Rectal smooth muscle tissue (tissue), 1 donor: Measurements from ENCODE around the gene MYO1A.
A peak's percentile ranks its signal among the peaks of the same experiment; 100 is the strongest.

Source experiments
- H3K27ac ChIP-seq: one replicate; pipeline ENCODE4 v1.7.0; 2013; ENCODE audit warnings: low read depth, low read length, inconsistent platforms
- H3K27me3 ChIP-seq: one replicate; pipeline ENCODE4 v1.7.0; 2013; ENCODE audit warnings: low read length; ENCODE audit not compliant: control insufficient read depth, insufficient read depth
- H3K36me3 ChIP-seq: one replicate; pipeline ENCODE4 v1.7.0; 2013; ENCODE audit warnings: low read length; ENCODE audit not compliant: control insufficient read depth, insufficient read depth
- H3K4me1 ChIP-seq: one replicate; pipeline ENCODE4 v1.7.0; 2013; ENCODE audit warnings: low read length; ENCODE audit not compliant: control insufficient read depth, insufficient read depth
- H3K4me3 ChIP-seq: one replicate; pipeline ENCODE4 v1.7.0; 2013; ENCODE audit warnings: low read length
- H3K9ac ChIP-seq: one replicate; pipeline ENCODE4 v1.7.0; 2013; ENCODE audit warnings: low read length

Gene MYO1A

DNA sequence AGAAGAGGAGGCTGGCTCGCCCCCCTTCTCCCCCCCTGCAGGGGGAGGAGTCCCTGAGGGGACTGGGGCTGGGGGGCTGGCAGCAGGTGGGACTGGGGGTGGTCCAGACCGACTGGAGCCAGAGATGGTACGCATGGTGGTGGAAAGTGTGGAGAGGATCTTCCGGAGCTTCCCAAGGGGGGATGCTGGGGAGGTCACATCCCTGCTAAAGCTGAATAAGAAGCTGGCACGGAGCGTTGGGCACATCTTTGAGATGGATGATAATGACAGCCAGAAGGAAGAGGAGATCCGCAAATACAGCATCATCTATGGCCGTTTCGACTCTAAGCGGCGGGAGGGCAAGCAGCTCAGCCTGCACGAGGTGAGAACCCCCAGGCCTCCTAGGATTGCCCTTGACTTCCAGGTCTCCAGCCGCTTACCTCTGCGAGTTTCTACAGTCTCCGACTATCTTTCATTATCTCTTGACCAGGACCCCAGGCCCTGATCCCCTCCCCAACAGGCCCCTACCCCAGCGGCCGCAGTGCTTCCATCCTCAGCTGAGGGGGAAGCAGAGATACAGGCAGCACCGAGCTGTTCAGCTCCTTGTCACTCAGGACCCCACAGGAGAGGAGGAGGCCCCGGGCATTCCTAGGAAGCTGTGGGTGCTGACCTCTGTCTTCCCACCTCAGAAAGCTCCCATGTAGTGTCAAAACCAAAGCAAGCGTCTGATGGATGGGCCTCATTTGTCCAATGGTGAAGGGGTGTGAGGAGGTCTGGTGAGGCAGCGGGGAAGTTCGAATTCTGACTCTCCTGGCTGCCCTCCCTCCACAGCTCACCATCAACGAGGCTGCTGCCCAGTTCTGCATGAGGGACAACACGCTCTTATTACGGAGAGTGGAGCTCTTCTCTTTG lies 42.0 kb upstream of the MYO1A start:
- Histone ChIP-seq H3K9ac (no peak overlapping the region), H3K4me1 (peaks cover 39% of the 10 kb centered on the region), H3K27ac (peak overlapping the region; percentile 65), H3K36me3 (peaks cover 37% of the 10 kb centered on the region), H3K4me3 (peak overlapping the region; percentile 27), H3K27me3 (no peaks in the 10 kb centered on the region)

GRCh38 chr12:57090924-57091637 lies 41.2 kb upstream of the MYO1A start:
- peak overlapping the region; percentile 77 for H3K4me3 ChIP-seq
- no peak overlapping the region for H3K9ac ChIP-seq
- peak overlapping the region; percentile 68 for H3K27ac ChIP-seq
- H3K4me1 ChIP-seq = peaks cover 42% of the 10 kb centered on the region
- no peaks in the 10 kb centered on the region for H3K27me3 ChIP-seq
- H3K36me3 ChIP-seq = peaks cover 31% of the 10 kb centered on the region

DNA sequence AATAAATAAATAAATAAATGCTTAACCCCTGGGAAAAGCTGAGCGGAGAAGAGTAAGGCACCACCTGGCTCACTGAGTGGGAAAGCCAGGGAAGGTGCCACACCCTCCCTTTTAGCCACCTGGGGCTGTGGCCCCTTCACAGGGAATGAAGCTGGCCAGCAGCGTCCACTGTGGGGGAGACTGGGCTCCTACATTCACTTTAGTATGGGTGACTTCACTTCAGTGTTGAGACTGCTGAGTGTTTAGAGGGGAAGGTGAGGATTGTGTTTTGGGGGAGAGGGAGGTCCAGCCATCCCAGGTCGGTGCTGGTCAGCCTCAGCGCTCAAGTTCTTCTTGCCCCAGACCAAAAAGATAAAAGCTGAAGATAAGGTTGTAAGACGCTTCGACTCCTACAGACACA lies 40.6 kb upstream of the MYO1A start:
- Histone ChIP-seq H3K27me3 (no peaks in the 10 kb centered on the region), H3K9ac (peak overlapping the region; percentile 34), H3K36me3 (peaks cover 26% of the 10 kb centered on the region), H3K27ac (peak overlapping the region; percentile 68), H3K4me1 (peaks cover 48% of the 10 kb centered on the region), H3K4me3 (peak overlapping the region; percentile 77)

- H3K9ac ChIP-seq = peak overlapping the region; percentile 54
- H3K27me3 ChIP-seq = no peaks in the 10 kb centered on the region
- peak overlapping the region; percentile 77 for H3K4me3 ChIP-seq
- H3K36me3 ChIP-seq = peaks cover 21% of the 10 kb centered on the region
- peak overlapping the region; percentile 89 for H3K27ac ChIP-seq
- peaks cover 46% of the 10 kb centered on the region for H3K4me1 ChIP-seq
These were observed 39.6 kb upstream of the MYO1A start for GRCh38 chr12:57089271-57090245.

- Histone ChIP-seq H3K4me1 (peaks cover 39% of the 10 kb centered on the region), H3K27me3 (no peaks in the 10 kb centered on the region), H3K27ac (peak within 1 kb of the TSS; percentile 99), H3K36me3 (peaks cover 19% of the 10 kb centered on the region), H3K9ac (peak within 1 kb of the TSS; percentile 60), H3K4me3 (peak within 1 kb of the TSS; percentile 77)
These were observed 38.7 kb upstream of the MYO1A start, which contains the start of gene NAB2 for GRCh38 chr12:57088354-57089270. NAB2 (plus strand) TSS chr12:57089114; CDS start chr12:57089272, 158 bp downstream.

- Histone ChIP-seq H3K27ac (peak overlapping the region; percentile 99), H3K4me3 (peak overlapping the region; percentile 54), H3K36me3 (peaks cover 17% of the 10 kb centered on the region), H3K4me1 (peaks cover 33% of the 10 kb centered on the region), H3K9ac (peak overlapping the region; percentile 60), H3K27me3 (no peaks in the 10 kb centered on the region)
These were observed 37.9 kb upstream of the MYO1A start for GRCh38 chr12:57087691-57088353.

DNA sequence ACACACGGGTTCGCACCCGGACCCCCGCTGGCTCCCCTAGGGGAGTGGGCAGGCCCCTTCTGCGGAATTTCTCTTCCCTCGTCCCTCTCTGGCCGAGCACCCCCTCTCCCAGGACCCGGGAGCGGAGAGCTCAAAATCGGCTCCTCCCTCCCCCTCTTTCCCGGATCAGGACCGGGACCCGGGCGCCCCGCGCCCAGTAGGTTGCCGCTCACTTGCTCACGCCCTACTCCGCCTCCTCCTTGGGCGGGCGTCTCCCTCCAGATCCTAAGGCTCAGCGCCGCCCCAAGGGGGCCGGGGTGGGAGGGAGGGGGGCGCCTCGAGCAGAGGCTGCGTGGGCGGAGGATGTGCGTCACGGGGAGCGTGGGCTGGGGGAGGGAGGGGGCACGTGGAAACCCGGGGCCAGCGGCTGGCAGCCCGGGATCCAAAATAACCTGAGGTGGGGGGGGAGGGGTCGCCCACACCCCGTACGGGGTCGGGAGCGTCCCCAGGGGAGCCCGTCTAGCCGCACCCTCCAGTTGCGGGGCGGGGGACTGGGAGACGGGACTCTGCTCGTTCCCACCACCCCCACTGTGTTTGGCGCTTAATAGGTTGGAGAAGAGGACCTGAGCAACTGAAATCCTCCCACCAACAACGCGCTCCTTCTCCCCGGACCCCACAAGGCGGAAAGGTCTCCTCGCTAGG lies 37.2 kb upstream of the MYO1A start:
- H3K4me1 ChIP-seq = peaks cover 26% of the 10 kb centered on the region
- peak overlapping the region; percentile 99 for H3K27ac ChIP-seq
- no peaks in the 10 kb centered on the region for H3K27me3 ChIP-seq
- H3K36me3 ChIP-seq = peaks cover 10% of the 10 kb centered on the region
- peak overlapping the region; percentile 86 for H3K4me3 ChIP-seq
- H3K9ac ChIP-seq = peak overlapping the region; percentile 91

DNA sequence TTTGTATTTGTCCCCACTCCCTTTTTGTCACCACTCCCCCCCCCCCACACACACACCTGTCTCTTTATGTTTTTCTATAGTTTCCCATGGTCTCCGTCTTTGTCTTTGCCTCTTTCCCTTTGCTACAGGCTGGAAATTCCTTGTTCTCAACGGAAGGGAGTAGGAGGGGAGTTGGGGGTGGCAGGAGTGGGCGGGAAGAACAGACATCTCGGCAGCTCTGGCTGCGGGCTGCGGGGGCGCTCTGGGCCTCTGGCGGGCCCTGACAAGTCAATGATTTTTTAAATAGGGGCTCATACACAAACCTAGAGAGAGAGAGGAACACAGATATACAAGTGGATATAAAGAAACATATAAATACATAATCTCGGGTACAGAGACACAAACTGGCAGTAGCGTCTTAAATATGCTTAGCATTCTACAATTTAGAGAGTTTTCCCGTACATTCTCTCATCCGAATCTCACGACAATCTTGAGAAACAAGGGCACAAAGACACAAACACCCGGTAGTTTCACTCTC lies 36.6 kb upstream of the MYO1A start:
- H3K9ac ChIP-seq = peak overlapping the region; percentile 91
- H3K27me3 ChIP-seq = no peaks in the 10 kb centered on the region
- H3K4me1 ChIP-seq = peaks cover 21% of the 10 kb centered on the region
- peak overlapping the region; percentile 99 for H3K27ac ChIP-seq
- peak overlapping the region; percentile 86 for H3K4me3 ChIP-seq
- H3K36me3 ChIP-seq = peaks cover 5% of the 10 kb centered on the region

DNA sequence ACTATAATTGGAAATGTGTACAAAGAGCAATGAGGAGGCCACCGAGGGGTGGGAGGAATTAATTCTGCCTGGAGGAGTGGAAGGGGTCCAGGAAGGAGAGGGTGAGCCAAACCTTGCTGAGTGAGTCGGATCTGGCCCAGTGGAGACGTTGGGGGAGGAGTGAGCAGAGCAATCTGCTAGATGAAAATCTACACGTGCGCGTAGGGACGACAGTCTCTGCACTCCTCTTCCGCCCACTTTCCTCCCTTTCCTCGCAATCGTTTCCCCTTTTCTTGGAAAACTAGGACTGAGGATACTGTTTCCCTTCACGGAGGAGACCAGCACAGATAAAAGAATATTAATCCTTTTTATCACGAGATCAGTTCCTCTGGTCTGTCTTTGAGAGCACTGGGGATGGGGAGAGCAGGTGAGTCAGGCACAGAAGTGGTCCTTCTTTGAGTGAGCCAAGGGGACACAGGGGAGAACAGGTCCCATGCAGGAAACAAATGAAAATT lies 36.1 kb upstream of the MYO1A start:
- Histone ChIP-seq H3K9ac (no peak overlapping the region), H3K27me3 (no peaks in the 10 kb centered on the region), H3K27ac (peak overlapping the region; percentile 99), H3K4me1 (peaks cover 16% of the 10 kb centered on the region), H3K36me3 (peaks cover 2% of the 10 kb centered on the region), H3K4me3 (peak overlapping the region; percentile 86)

DNA sequence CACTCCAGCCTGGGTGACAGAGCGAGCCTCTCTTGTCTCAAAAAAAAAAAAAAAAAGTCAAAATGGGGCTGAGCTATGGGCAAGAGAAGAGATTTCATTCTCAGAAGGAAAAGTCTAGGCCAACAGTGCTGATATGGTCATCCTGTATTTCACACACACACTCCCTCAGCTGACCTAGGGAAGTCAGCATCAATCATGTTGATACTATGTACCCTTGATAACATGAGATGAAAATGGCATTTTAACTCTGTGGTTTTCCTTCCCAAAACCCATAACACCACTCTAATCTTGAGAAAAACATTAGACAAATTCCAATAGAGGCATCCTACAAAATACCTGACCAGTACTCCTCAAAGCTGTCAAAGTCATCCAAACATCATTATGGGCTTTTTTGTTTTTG lies 30.9 kb upstream of the MYO1A start:
- Histone ChIP-seq H3K4me3 (no peak overlapping the region), H3K27me3 (no peaks in the 10 kb centered on the region), H3K9ac (no peak overlapping the region)

More for the DNA sequence above, 30.9 kb upstream of the MYO1A start:
- H3K36me3 ChIP-seq = no peaks in the 10 kb centered on the region
- peaks cover 13% of the 10 kb centered on the region for H3K4me1 ChIP-seq
- H3K27ac ChIP-seq = no peak overlapping the region
